ENCODE measurements around the gene DVL1.

Gene DVL1

DNA sequence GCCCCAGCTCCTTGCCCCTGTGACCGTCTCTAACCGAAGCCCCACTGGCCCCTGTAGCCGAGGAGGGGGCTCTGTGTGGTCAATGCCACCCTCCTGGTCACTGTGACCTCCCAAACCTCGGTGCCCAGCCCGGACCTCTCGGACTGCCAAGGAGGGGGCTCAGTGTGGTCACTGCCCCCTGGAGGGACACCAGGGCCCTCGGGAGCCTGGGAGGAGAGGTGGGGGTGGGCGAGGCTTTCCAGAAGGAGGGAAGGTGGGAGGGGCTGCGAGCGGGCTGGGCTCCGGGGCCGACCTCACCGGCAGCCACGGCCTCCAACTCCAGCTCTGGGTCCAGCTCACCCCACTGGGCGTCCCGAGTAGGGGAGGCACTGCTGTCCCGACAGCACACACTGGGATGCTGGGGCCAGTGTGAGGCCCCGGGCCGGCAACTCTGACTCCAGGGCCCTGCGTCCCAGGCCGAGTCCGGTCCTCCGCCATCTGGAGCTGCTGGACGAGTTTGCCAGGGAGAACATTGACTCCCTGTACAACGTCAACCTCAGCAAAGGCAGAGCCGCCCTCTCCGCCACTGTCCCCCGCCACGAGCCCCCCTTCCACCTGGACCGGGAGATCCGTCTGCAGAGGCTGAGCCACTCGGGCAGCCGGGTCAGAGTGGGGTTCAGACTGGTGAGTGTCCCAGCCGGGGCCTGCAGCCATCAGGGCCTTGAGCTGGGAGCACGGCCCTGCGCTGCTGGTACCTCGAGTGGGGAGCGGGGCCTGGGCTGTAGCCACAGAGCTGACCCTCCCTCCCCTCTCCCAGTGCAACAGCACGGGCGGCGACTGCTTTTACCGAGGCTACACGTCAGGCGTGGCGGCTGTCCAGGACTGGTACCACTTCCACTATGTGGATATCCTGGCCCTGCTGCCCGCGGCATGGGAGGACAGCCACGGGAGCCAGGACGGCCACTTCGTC, 62.6 kb downstream of the DVL1 start:
- in situ Hi-C loops (cut with HindIII; ENCODE audit: low sequenced_read_pairs) = no loop called here

DNA sequence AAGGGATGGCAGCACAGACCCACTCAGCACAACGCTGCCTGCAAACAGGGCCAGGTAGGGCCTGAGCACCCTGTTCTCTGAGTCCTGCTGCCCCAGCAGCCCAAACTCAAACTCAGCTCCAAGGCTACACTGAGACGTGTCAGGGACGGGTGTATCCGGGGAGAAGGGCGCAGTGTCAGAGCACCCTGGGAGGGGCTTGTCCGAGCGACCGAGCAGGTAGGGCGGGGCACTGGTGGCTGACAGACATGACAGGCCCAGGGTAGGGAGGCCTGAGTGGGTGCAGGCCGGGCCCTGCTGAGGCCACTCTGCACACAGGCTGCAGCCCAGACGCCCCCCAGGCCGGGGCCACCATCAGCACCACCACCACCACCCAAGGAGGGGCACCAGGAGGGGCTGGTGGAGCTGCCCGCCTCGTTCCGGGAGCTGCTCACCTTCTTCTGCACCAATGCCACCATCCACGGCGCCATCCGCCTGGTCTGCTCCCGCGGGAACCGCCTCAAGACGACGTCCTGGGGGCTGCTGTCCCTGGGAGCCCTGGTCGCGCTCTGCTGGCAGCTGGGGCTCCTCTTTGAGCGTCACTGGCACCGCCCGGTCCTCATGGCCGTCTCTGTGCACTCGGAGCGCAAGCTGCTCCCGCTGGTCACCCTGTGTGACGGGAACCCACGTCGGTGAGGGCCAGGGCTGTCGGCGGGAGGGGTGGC, 63.5 kb downstream of the DVL1 start:
- in situ Hi-C loops (cut with HindIII; ENCODE audit: low sequenced_read_pairs) = no loop called here
